A172 (cell line): ENCODE results near the gene FRAT2. TPM values are rescaled to one million over a fixed set of nuclear protein-coding genes. Genes with fewer than 3 reads are reported as not detected.
"Not testable (repeated sequence)": the region's sequence is repeated elsewhere in the genome, so short reads cannot be mapped to it uniquely, and the experiment has no call there.

Experiments used
- DNase-seq: peaks from one replicate; pipeline ENCODE4 v3.0.0-alpha.2; 2015; ENCODE audit warnings: low spot score
- total RNA-seq: library from RNA; depleted of rRNA; stranded (reverse); fragments of >200 nt; shearing (Covaris generic); gene quantifications from 2 replicates; pipeline ENCODE4 v1.2.3, GENCODE V29; 2014

FRAT2 gene
- total RNA-seq, 1 experiment from 2014 or later, result 4.0 TPM

DNA sequence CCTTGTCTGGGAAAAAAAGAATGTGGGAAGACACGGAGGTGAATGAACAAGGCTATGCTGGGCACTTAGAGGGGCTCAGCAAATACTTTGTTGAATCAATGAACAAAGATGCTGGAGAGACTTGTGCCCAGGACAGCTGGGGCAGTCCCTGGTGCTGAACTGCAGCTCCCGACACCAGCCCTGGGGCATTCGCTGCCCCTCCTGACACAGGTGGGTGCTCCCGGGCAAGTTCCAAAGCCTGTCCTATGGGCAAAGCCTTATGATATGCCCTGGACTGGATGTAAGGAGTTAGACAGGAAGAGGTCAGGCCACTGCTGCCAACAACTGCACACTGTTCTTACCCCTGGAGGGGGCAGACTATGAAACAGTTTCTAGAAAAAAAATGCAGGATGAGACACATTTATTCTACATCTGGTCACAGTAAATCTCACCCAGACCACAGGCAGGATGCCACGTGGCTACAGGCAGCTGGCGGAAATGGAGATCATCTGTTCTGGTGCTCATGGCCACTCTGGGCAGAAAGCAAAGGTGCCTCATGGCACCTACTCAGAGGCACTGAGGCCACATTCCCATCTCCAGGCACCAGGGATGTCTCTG is 21.9 kb upstream of the FRAT2 start:
- DNase-seq, result no peak

DNA sequence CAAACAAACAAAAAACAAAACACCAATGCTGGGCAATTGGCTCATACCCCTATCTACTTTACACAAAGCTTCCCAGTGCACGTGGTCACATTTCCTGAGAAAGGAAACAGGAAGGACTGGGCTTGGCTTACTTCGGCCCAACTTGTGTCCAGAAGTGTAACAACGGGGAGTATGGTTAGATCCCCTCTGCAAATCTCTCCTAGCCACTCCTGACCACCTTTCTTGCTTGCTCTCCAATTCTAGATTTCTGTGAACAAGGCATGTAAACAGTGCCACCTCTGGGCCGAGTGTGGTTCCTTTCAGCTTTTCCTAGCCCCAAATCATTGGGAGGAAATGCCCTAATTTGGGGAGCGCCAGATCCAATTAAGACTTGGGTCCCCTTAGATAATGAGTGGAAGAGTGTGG is 21.0 kb upstream of the FRAT2 start:
- DNase-seq, result no peak

DNA sequence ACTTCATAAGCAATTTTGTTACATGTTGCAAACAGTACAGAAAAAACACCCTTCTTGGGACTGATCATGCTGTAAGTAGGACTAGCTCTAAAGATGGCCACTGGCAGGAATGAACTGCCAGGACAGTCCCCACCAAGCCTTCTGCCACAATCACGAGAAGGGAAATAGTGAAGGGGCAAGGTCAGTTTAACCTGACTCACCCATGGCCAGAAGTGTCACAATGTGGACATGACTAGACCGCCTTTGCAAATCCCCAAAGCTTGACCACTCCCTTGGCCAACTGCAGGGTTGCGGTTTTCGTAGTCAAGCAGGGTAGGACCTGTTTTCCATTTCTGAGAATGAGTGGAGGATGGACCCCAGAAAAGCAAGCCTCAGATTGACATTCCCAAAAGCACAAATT is 19.4 kb upstream of the FRAT2 start:
- DNase-seq, result no peak

DNA sequence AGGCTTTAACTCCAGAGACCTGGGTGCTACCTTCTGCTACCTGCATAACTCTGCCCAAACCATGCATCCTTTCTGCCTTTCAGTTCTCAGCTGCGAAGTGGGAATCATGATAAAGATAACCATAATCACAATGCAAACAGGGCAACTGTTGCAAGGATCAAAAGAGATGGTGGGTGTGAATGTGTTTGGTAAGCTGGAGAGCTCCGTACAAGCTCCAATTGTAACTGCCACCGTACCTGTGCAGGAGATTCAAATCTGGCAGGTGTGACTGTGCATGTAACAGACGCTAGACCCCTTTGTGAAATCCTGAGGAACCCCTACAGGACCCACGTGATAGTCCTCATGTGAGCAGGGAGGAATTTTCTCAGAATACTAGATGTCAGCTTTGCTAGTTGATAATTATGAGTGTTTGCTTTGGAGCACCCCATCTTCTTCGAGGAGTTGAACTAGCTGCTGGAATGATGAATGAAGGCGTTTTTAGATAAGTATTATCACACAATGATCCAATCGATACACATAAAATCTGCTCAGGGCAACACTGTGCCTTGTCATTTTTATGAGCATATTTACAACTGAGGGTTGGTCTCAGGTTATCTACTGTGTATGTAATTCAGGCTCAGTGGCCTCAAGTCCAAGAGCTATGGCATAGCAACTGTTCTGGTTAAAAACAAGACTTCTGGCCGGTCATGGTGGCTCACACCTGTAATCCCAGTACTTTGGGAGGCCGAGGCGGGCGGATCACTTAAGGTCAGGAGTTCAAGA is 15.4 kb upstream of the FRAT2 start:
- no peak for DNase-seq

DNA sequence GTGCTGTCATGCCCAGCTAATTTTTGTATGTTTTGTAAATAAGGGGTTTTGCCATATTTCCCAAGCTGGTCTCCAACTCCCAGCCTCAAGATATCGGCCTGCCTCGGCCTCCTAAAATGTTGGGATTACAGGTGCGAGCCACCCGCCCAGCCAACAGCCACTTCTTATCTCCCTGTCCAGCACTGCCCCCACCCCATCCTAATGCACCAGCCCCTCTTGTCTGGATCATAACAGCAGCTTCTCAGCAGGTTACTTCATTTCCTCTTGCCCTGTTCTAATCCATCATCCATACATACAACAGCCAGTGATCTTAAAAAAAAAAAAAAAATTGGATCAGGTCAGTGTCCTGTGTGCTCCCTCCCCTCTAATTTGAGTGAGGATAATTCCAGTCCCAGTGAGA is 12.8 kb upstream of the FRAT2 start:
- DNase-seq, result no peak

DNA sequence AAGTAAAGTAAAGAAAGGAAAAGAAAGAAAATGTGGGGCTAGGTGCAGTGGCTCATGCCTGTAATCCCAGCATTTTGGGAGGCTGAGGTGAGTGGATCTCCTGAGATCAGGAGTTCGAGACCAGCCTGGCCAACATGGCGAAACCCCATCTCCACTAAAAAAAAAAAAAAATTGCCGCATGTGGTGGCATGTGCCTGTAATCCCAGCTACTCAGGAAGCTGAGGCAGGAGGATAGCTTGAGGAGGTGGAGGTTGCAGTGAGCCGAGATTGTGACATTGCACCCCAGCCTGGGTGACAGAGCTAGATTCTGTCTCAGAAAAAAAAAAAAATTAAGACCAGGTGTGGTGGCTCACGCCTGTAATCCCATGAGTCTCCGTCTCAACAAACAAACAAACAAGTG is 9.1 kb upstream of the FRAT2 start:
- not testable (repeated sequence) for DNase-seq

DNA sequence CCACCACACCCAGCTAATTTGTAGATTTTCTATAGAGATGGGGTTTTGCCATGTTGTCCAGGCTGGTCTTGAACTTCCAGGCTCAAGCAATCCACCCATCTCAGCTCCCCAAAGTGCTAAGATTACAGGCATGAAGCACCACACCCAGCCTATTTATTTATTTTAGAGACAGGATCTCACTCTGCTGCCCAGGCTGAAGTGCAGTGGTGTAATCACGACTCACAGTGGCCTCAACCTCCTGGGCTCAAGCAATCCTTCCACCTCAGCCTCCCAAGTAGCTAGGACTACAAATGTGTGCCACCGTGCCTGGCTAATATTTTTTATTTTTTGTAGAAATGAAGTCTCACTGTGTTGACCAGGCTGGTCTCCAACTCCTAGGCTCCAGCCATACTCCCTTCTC is 6.9 kb upstream of the FRAT2 start:
- no peak for DNase-seq

DNA sequence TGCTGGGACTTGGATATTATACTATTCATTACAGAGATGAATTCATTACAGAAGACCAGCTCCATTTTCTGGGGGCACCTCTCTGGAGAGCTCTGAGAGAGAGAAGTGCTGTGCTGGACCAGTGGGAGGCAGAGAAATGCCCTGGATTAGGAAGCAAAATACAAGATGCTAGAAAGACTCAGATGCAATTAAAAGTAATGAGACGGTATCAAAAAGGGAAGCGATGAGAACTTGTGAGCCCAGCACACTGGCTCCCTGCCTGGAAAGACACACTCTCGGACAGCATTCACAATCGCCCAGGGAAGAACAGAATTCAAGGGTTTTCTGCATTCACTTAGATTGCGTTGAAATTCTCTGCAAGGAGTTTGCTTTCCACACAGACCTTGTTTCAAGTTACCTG is 3.5 kb upstream of the FRAT2 start:
- no peak for DNase-seq

DNA sequence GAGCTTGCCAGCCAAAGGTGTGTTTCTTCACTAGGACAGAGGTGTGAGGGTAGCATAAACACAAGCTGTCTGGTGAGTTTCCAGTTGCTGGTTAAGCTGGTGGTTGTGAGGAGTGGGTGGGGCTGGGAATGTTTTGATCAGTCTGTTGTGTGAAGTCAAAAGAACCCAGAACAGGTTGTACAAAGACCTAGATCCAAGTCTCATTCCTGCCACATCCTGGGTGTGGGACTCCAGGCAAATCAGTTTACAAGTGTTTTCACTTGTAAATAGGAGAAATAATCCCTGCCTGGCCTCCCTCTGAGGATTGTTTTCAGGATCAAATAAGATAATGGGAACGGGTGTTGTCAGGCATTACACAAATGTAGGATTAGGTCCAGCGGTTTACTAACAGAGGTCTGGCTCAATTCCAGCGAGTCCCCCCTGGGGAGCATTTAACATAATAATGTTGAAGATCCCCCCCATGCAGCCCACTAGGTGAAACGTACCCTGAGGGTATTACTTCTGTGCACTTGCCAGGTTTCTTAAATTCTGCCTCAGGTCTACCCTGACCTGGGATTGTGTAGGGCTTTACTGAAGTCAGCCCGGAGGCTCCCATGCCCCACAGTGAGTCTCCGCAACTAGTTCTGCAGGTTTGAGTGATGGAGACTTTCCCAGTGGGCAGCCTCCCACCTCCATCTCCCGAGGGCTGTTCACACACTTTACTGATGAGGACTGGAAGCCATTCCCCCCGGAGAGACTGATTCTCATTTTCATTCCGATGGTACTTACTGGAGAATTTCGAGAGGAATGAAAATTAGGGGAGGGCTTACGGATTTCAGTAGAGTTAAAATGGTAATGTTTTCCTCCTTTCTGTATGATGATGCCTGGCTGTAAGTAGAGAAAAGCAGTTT is 2.7 kb upstream of the FRAT2 start:
- DNase-seq, result no peak

DNA sequence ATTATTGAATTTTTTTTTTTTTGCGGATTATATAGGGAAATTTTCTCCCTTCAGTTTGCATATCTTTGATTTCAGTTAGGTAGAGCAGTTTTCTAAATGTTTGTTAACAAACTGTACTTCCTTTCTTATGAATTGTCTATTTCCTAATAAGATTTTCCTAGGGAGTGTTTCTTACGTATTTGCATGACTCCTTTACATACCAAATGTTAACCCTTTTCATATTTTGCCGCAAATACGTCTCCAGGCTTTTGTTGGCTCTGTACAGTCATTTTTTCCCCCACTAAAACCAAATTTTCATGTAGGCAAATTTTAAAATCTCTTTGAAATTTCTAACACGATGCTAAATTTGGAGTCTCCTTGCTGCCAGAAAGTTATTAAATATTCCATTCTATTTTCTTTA is 1.9 kb upstream of the FRAT2 start:
- DNase-seq, result no peak

DNA sequence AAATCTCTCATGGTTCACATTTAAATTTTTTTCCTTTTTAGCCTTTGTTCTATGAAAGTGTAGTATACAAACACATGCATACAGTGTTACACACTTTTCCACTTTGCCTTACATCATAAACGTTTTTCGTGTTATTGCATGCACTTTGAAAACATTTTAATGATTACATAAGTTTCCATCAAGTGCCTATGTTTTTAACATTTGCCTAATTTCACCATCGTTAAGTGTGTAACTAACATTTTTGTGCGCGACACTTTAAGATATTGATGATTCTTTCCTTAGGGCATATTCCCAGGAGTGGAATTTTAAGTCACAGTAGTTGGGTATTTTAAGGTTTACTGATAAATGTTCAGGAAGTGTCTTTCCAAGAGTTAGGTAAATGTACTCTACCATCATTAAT is 1.5 kb upstream of the FRAT2 start:
- DNase-seq, result no peak

DNA sequence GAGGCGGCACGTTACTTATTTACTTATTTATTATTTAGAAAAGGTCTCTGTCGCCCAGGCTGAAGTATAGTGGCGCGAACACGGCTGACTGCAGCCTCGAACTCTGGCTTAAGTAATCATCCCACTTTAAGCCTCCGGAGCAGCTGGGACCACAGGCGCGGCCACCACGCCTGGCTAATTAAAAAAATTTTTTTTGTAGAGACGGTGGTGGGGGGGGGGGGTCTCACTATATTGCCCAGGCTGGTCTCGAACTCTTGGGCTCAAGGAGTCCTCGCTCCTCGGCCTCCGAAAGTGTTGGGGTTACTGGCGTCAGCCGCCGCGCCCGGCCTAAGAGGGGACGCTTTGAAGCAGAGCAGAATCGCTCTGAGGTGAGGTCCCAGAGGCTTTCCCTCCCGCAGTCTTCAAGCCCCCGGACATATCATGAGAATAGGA is 675 bp upstream of the FRAT2 start:
- no peak for DNase-seq

DNA sequence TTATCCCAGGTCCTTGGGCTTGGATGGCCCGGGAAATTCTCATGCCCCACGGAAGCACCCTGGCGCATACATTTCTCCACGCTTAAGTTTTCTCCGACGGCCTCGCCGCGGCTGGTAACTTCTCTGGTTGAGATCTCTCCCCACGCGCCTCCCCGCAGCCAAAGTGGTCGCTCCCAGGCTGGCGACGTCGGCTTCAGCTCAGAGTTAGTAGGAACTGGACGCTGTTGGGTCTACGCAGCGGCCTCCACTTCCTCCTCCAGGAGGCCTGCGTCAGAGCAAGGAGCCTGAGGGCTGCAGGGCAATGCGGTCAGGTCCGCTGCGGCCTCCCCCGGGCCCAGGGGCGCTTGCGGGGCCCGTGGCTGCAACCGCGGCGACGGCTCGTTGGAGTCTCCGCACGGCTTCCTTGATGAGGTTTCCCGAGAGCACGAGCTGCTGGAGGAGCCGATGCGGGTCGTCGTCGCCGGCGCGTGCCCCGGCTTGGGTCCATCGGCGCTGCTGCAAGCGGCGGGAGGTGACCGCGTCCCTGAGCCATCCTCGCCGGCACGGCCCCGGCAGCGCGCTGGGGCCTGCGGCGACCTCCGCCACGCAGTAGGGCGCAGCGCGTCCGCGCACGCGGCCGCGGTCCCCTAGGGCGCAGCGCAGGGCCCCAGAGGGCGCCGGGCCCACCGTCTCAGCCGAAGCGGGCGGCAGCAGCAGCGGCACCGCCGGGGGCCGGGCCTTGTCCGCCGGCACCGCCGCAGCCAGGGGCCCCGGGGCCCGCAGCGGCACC is 744 bp downstream of the FRAT2 start:
- DNase-seq, result no peak

DNA sequence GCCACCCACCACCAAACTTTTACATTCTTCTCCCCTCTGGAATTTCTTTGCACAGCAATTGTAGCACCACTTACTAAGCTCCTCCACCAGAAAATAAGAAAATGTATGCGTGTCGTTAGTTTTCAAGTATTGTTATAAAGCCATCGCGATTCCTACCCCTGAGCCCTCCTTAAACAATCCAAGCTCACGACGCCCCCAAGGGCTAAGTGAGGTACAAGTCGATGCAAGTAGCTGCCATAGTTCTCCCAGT is 1.3 kb downstream of the FRAT2 start:
- no peak for DNase-seq

DNA sequence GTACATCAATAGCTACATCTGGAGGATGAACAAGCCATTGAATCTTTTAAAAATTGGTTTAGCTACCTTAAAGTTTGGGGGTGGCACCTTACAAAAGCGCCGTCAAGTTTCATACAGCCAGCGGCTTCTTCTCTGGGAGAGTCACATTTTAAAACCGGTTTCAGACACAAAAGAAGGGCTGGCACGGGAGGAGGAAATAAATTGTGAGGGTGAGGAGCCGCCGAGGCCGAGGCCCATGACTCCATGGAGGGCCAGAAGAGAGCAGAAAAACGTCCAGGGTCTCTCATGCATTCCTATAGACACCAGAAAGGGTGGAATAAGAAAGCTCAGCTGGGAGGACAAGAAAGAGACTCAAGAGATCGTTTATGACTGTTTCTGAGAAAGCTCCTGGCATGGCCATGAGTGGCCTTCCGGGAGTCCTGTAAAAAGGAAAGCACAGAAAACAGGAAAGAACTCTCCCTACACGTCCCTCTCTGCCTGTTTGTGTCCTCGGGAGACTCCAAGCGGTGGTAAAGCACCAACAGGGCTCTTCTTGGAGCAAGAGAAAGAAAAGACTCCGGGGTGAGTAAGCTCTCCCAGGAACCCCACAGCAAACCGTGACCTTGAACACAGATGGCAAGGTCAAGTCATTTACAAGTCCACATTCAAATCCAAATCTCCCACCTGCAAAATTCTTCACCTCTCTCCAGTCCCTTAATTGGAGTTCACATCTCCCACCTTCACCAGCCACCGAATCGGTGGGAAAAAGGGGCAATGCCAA is 1.8 kb downstream of the FRAT2 start:
- no peak for DNase-seq

DNA sequence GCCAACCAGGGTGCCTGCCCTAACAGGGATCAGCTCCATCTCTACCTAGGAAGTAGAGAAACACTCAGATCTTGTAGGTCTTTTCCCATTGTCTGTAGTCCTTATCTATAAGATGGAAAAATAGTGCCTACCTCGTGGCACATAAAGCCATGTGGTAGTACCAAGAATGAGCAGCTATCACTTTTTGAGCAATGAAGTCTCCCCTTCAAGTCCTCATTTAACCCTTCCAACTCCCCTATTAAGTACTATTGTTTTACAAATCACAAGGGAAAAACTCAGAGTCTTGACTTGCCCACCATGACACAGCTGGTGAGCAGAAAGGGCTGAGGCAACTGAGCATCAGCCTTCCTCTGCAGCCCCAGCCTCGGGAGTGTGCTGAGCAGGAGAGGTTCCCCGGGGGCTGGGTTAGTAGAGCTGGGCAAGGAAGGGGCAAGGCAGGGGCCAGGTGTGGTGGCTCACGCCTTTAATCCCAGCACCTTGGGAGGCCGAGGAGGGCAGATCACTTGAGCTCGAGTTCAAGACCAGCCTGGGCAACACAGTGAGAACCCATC is 3.3 kb downstream of the FRAT2 start:
- no peak for DNase-seq

DNA sequence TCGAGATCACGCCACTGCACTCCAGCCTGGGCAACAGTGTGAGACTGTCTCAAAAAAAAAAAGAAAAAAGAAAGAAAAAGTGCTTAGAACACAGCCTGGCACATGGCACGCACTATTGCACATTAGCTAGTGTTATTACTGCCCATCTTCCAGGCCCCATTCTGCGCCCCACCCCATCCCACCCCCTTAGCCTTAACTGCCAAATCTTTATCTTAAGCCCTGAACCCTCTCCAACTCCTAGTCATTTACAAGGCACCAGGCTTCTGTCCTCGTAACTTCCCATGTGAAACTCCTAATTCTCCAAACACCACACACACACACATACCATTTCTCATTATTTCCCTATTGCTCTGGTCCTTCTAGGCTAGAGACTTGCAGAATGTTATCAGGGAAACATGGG is 4.8 kb downstream of the FRAT2 start:
- no peak for DNase-seq

DNA sequence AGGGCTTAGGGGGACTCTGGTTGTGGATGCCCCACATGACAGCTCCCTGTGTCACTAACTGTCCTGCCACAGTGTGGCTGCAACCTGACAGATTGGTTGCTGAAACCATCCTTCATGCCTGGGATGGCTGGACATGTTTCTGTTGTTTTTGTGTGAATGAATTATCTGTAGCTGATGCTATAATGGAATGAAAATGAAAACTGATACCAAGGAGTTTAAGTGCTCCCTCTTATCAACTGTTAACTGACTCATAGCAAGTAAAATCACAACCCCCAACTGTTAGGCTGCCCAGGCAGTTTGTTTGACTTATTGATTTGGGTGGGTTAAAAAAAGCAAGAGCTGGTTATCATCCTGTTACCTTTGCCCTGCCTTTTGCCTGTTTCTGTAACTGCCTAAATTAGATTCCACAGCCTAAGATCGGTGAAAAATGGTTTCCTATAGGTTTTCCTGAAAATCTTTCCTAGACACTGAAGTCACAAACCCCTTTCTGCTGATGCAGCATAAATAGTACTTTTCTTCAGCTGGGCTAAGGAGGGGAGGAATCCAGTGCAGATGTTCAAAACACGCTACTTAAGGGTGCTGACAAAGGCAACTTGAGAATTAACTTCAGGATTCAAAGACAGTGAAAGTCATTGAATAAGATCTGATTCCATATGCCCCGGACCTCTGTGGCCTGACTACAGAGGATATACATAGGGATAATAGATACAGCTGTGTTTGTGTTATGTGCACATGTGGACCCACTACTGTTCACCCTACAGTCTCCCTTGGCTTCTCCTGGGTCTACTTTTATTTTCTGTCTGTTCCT is 5.7 kb downstream of the FRAT2 start:
- DNase-seq, result no peak

DNA sequence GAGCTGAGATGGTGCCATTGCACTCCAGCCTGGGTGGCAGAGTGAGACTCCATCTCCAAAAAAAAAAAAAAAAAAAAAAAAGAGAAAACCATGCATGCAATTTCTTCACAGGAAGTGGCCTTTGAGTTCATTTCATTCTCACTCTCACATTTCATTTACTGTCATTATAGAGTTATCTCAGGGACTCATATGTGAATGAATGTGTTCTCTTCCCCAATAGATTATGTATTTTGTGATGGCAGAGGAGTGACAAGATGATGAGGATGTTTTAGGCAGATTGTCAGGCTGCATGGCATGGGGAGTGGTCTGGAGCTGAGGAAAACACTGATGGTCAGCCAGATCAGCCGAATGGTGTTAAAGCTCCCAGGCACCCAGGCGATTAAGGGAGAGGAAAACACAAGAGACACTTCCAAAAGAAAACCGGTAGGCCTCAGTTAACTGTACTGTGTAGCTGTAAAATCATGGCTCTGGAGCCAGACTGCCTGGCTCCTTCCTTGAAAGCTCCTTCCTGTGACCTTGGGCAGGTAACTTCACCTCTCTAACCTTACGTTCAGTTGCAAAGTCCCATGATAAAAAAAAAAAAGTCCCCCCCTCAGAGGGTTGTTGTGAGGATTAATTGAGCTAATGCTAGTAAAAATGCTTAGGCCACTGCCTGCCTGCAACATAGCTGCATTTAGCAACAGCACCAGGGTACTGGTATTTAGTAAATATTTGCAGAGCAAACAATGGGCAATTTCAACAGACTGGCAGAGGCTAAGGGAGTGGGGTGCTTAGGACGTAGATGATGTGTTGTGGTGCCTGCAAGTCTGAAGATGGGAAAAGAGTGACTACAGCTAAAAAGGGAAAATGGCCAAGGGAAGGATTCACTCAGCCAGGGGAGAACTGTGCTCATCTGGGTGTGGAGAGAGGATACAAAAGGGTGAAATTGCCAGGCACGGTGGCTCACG is 6.9 kb downstream of the FRAT2 start:
- DNase-seq, result no peak
